ENCODE results near the gene TTBK1.
"Not testable (repeated sequence)": the region's sequence is repeated elsewhere in the genome, so short reads cannot be mapped to it uniquely, and the experiment has no call there.

TTBK1 gene

GRCh38 chr6:43290339-43290904 is 47.1 kb downstream of the TTBK1 start:
- no peak for DNase-seq

- no peak for DNase-seq
Observed at GRCh38 chr6:43290905-43291355, 47.6 kb downstream of the TTBK1 start.

DNA sequence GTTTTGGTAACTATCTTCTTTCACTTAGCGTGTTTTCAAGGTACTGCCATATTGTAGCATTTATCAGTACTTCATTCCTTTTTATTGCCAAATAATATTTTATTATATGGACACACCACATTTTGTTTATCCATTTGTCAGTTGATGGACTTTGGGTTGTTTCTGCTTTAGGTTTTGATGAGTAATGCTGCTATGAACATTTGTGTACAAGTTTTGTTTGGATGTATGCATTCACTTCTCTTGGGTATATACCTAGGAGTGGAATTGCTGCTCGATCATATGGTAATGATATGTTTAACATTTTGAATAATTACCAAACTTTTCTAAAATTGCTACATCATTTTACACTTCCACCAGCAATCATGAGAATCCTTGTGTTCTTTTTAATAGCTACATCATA is 48.4 kb downstream of the TTBK1 start:
- DNase-seq, result no peak

- DNase-seq, result no peak
Observed at GRCh38 chr6:43292341-43292740, 49.1 kb downstream of the TTBK1 start.

- DNase-seq, result no peak
Observed at GRCh38 chr6:43292763-43293318, 49.6 kb downstream of the TTBK1 start.

DNA sequence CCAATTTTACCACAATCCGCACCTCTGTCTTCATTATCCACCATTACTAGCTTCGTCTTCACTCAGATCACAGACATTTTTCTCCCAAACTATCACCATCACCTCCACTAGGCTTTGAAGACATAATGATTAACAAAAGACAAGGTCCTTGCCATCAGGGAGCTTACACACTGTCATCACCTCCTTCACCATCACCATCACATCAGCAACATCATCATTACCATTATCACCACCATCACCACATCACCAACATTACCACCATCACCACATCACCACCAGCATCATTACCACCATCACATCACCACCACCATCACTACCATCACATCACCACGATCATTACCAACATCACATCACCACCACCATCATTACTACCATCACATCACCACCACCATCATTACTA is 50.4 kb downstream of the TTBK1 start:
- DNase-seq, result no peak

DNA sequence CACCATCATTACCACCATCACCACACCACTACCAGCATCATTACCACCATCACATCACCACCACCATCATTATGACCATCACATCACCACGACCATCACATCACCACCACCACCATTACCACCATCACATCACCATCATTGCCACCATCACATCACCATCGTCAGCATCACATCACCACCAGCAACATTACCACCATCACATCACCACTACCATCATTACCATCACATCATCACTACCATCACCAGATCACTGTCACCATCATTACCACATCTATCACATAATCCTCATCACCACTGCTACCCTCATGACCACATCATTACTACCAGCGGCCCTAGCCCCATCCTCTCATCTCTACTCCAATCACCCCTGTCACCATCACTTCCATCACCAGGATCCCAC is 51.3 kb downstream of the TTBK1 start:
- DNase-seq, result no peak

DNA sequence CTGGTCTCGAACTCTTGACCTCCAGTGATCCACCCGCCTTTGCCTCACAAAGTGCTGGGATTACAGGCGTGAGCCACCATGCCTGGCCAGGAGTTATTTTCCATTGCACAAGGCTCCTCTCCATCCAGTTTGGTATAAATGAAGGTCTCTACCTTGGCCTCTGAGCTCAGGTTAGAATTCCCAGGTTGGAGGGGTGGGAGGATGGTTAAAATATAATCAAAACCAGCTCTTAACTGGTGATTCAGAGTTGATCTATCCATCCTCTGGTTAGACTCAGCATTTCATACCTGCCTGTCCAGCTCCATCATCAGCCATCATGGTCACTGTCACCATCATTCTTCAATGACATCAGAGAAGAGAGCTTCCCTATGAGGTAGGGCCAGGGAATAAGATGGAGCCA is 52.2 kb downstream of the TTBK1 start:
- DNase-seq, result no peak

- DNase-seq, result no peak
Observed at GRCh38 chr6:43296780-43297497, 53.7 kb downstream of the TTBK1 start.

- DNase-seq, result no peak
Observed at GRCh38 chr6:43297644-43298564, 54.6 kb downstream of the TTBK1 start, which contains the start of gene SLC22A7. TSS of gene SLC22A7 (plus strand) at chr6:43298260. CDS start at chr6:43298359, 99 bp downstream.

DNA sequence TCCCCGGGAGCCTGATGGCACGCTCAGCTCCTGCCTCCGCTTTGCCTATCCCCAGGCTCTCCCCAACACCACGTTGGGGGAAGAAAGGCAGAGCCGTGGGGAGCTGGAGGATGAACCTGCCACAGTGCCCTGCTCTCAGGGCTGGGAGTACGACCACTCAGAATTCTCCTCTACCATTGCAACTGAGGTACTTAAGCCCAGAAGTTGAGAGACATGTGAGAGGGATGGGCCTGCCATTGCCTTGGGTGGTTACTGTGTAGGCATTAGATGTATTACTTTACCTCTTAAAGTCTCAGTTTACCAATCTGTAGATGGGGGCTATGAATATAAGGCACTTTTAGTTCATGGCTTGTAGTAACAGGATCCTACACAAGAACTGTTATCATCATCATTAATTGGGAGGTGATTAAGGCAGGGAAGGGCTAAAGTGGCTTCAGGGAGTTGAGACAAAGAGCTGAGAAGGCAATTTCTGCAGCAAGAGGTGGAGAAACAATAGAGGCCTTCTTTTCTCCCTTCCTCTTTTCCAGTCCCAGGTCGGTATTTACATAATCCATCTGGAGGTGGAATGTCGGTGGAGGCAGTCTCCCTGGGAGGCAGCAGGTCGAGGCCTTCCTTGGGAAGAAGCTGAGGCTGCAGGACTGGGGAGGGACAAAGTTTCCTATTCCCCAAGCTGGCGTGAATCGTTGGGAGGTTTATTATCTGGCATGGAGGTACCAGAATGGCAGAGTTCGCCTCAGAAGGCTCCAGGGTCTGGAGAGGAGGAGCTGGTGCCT is 55.5 kb downstream of the TTBK1 start:
- no peak for DNase-seq

DNA sequence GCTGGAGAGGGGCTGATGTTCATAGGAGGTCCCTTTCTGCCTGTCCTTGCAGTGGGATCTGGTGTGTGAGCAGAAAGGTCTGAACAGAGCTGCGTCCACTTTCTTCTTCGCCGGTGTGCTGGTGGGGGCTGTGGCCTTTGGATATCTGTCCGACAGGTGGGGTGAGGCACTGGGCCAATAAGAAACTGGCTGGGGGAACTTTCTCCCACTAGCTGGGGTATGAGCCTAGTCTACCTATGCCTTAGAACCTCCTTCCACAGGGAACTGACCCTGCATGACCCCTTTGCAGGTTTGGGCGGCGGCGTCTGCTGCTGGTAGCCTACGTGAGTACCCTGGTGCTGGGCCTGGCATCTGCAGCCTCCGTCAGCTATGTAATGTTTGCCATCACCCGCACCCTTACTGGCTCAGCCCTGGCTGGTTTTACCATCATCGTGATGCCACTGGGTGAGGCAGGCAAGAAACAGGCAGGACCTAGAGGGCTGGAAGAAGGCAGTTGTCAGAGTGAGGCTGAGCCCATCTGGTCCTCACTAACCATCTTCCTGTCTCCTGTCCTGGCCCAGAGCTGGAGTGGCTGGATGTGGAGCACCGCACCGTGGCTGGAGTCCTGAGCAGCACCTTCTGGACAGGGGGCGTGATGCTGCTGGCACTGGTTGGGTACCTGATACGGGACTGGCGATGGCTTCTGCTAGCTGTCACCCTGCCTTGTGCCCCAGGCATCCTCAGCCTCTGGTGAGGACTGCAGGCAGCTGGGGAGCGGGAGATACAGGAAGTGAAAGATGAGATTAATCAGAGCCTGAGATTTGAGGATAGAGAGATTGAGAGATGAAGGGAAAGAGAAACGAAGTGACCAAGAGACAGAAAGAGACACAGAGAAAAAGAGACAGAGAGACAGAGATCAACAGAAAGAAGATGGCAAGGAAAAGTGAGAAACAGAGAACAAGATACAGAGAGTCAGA is 56.3 kb downstream of the TTBK1 start:
- DNase-seq, result no peak

GRCh38 chr6:43301081-43301870 is 58.0 kb downstream of the TTBK1 start:
- no peak for DNase-seq

GRCh38 chr6:43302126-43302525 is 58.8 kb downstream of the TTBK1 start:
- no peak for DNase-seq

GRCh38 chr6:43303006-43303405 is 59.7 kb downstream of the TTBK1 start:
- not testable (repeated sequence) for DNase-seq

GRCh38 chr6:43303751-43304331 is 60.6 kb downstream of the TTBK1 start:
- DNase-seq, result no peak

GRCh38 chr6:43304361-43304760 is 61.1 kb downstream of the TTBK1 start:
- no peak for DNase-seq

- DNase-seq, result no peak
Observed at GRCh38 chr6:43304882-43305281, 61.6 kb downstream of the TTBK1 start.

DNA sequence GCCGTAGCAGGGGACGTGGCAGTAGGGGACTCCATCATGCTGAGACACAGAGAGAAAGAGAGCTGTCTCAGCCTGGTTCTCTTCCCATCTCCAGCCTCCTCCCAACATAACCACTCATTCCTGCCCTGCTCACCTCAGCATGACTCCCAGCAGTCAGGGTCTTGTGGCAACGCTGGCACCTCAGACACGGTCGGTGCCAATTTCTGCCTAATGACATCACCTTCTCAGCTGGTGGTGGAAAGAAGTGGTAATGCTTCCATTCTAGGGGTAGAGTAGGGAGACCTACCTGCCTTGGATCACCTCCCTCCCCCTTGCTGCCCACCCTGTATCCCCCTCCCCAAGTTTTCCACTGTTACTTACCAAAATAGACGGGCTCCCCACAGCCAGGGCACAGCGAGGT is 62.8 kb downstream of the TTBK1 start:
- DNase-seq, result no peak

Measured in NCI-H748 treated with DMSO at 0.1 percent for 48 hours (cell line).